GM23248 (cell line): Measurements from ENCODE around the gene DNAH9.

Experiments used
- EZH2 ChIP-seq: fragments of 200-600 bp; sonication (generic); IDR thresholded peaks from 2 replicates; pipeline ENCODE4 v1.6.1; 2018; ENCODE audit warnings: antibody characterized with exemption, mild to moderate bottlenecking; ENCODE audit not compliant: insufficient read depth, poor library complexity, severe bottlenecking
- EZH2phosphoT487 ChIP-seq: fragments of 200-600 bp; sonication (generic); IDR thresholded peaks from 2 replicates; pipeline ENCODE4 v1.6.1; 2018; ENCODE audit warnings: antibody characterized with exemption, moderate library complexity, mild to moderate bottlenecking, low read depth; ENCODE audit not compliant: insufficient read depth

GRCh38 chr17:11561702-11562101 is 36.6 kb upstream of the DNAH9 start:
- TF ChIP-seq EZH2 (no peak), EZH2phosphoT487 (no peak)
